Esophagus muscularis mucosa (tissue), 4 donors: ENCODE data around the gene PDLIM5. TPM values are rescaled to one million over a fixed set of nuclear protein-coding genes. Genes with fewer than 3 reads are reported as not detected.
A peak's percentile ranks its signal among the peaks of the same experiment; 100 is the strongest.

Experiments
- DNase-seq: peaks from one replicate; pipeline ENCODE4 v3.0.0-alpha.2; 2017; ENCODE audit errors: extremely low spot score
- H3K27ac ChIP-seq, 4 donors: fragments of 200-600 bp; sonication (generic); replicated peaks in 1 of 4; 1 replicate in 3 of 4; 2 replicates in 1 of 4; pipeline ENCODE4 v1.5.1; 2016 to 2019; ENCODE audit warnings: mild to moderate bottlenecking in 1 of 4
- H3K27me3 ChIP-seq, 4 donors: fragments of 200-600 bp; sonication (generic); one replicate each; pipeline versions ENCODE4 v1.5.1 to v1.6.0; 2016 to 2019
- H3K36me3 ChIP-seq, 4 donors: fragments of 200-600 bp; sonication (generic); one replicate each; pipeline ENCODE4 v1.5.1; 2016 to 2019
- H3K4me1 ChIP-seq, 4 donors: fragments of 200-600 bp; sonication (generic); one replicate each; pipeline ENCODE4 v1.5.1; 2016 to 2019
- H3K4me3 ChIP-seq, 4 donors: fragments of 200-600 bp; sonication (generic); 1 replicate in 2 of 4; 2 replicates in 2 of 4; pipeline ENCODE4 v1.5.1; 2016 to 2019; ENCODE audit warnings: mild to moderate bottlenecking in 4 of 4, moderate library complexity in 1 of 4
- H3K9me3 ChIP-seq, 4 donors: fragments of 200-600 bp; sonication (generic); 1 replicate in 3 of 4; 2 replicates in 1 of 4; pipeline ENCODE4 v1.5.1; 2016 to 2019
- EP300 ChIP-seq: sonication (generic); formaldehyde crosslinking; IDR thresholded peaks from one replicate; pipeline ENCODE4 v1.6.1; 2017; ENCODE audit warnings: antibody characterized with exemption
- POLR2A ChIP-seq: fragments of 450-650 bp; IDR thresholded peaks from one replicate; pipeline ENCODE4 v1.6.1; 2017; ENCODE audit warnings: antibody characterized with exemption, moderate library complexity, mild to moderate bottlenecking, low read depth
- POLR2AphosphoS5 ChIP-seq, 2 donors: sonication (generic); formaldehyde crosslinking; IDR thresholded peaks; one replicate each; pipeline ENCODE4 v1.6.1; 2017; ENCODE audit warnings: antibody characterized with exemption in 2 of 2
- WGBS: methylation state at CpG from one replicate; pipeline ENCODE4 v1.1.5; 2018; 5-methylcytosine and 5-hydroxymethylcytosine counted together
- intact Hi-C: fragments of 100-400 bp; cut with DNase I; formaldehyde crosslinking; loops from one replicate; pipeline ENCODE4 v1.15.1; 2023
- total RNA-seq, 4 donors: library from RNA; depleted of rRNA; stranded (reverse); fragments of >200 nt; gene quantifications; one replicate each; pipeline versions ENCODE4 v1.1.0 to v1.2.1, GENCODE V29; 2016
- TF ChIP-seq, protein P1 (sequence below), 3 experiments: fragments of 200-600 bp in 2 of 3; fragments of 450-650 bp in 1 of 3; sonication (generic) in 2 of 3; IDR thresholded peaks; one replicate each; pipeline ENCODE4 v1.5.1; 2017 to 2019; ENCODE audit warnings: antibody characterized with exemption in 3 of 3, mild to moderate bottlenecking in 2 of 3, moderate library complexity in 1 of 3

The PDLIM5 gene
- total RNA-seq, 4 donors from 2014 or later, result 138 to 160 (median 146) TPM

DNA sequence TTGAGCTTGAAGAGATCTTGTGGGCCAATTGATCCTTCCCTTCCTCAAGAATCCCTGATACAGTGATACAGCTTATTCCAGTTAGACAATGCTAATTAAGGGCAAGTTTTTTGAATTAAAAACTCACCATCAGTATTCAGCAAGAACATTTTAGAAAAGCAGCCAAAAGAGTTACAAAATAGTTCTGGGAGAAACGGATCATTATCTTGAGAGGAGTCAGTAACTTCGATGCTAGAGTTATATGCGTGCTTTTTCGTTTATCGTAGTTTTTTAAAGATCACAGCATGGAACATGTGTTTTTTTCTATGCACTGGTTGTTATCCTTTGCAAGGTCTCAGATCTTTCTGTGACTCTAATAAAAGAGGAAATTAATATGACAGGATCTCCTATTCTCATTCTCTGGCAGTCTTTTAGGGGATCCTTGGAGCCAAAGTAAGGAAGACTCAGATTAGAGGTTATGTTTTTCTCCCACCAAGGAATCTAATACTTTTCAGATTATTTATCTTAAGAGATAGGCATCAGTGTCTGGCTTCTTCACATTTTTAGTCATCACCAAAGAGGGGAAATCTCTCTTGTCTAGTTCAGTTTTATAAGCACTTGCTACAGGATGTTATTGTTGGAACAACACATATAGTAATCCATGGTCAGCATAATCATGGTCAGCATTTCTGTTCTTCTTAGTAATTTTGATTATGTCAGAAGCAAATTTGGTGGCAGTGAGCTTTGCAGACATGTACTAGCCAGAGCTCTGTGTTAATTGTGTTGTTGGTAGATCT is 109.7 kb downstream of the PDLIM5 start:
- no peaks in the 10 kb centered on the region for H3K36me3 ChIP-seq
- peak overlapping the region in 3 of 4 donors; percentile 17 to 38 (median 28) for H3K27ac ChIP-seq
- no peak for DNase-seq
- peaks cover 50 to 62% (median 57%) of the 10 kb centered on the region in 4 donors for H3K4me1 ChIP-seq
- no peaks in the 10 kb centered on the region for H3K9me3 ChIP-seq
- WGBS, result 65% methylated on average over 5 of the region's 5 CpGs
- TF ChIP-seq POLR2AphosphoS5 (IDR thresholded peaks at IDR 0.05) (no peak), EP300 (no peak), POLR2A (no peak)
- TF ChIP-seq, protein P1, sequence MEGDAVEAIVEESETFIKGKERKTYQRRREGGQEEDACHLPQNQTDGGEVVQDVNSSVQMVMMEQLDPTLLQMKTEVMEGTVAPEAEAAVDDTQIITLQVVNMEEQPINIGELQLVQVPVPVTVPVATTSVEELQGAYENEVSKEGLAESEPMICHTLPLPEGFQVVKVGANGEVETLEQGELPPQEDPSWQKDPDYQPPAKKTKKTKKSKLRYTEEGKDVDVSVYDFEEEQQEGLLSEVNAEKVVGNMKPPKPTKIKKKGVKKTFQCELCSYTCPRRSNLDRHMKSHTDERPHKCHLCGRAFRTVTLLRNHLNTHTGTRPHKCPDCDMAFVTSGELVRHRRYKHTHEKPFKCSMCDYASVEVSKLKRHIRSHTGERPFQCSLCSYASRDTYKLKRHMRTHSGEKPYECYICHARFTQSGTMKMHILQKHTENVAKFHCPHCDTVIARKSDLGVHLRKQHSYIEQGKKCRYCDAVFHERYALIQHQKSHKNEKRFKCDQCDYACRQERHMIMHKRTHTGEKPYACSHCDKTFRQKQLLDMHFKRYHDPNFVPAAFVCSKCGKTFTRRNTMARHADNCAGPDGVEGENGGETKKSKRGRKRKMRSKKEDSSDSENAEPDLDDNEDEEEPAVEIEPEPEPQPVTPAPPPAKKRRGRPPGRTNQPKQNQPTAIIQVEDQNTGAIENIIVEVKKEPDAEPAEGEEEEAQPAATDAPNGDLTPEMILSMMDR (IDR thresholded peaks at IDR 0.05), result no peak
- intact Hi-C loops, result no loop called here
- H3K27me3 ChIP-seq, result no peaks in the 10 kb centered on the region
- H3K4me3 ChIP-seq, result no peak overlapping the region

GRCh38 chr4:94562285-94562684 is 110.5 kb downstream of the PDLIM5 start:
- DNase-seq, result no peak
- Histone ChIP-seq H3K4me1 (peaks cover 50 to 63% (median 57%) of the 10 kb centered on the region in 4 donors), H3K4me3 (no peak overlapping the region), H3K9me3 (no peaks in the 10 kb centered on the region), H3K36me3 (no peaks in the 10 kb centered on the region), H3K27me3 (no peaks in the 10 kb centered on the region), H3K27ac (no peak overlapping the region)
- 80% methylated on average over 1 of the region's 1 CpG for WGBS
- TF ChIP-seq POLR2A (no peak), POLR2AphosphoS5 (IDR thresholded peaks at IDR 0.05) (no peak), EP300 (no peak)
- TF ChIP-seq, protein P1 (IDR thresholded peaks at IDR 0.05), result no peak
- intact Hi-C loops, result no loop called here

GRCh38 chr4:94564252-94564651 is 112.5 kb downstream of the PDLIM5 start:
- no peak for DNase-seq
- no peaks in the 10 kb centered on the region for H3K27me3 ChIP-seq
- TF ChIP-seq POLR2AphosphoS5 (IDR thresholded peaks at IDR 0.05) (no peak), EP300 (no peak), POLR2A (no peak)
- TF ChIP-seq, protein P1 (IDR thresholded peaks at IDR 0.05), result no peak
- H3K27ac ChIP-seq, result no peak overlapping the region
- intact Hi-C loops, result no loop called here
- no peaks in the 10 kb centered on the region for H3K9me3 ChIP-seq
- WGBS, result 87% methylated on average over 2 of the region's 2 CpGs
- no peak overlapping the region for H3K4me3 ChIP-seq
- H3K36me3 ChIP-seq, result no peaks in the 10 kb centered on the region
- peaks cover 57 to 68% (median 63%) of the 10 kb centered on the region in 4 donors for H3K4me1 ChIP-seq

- Histone ChIP-seq H3K4me3 (no peak overlapping the region), H3K4me1 (peaks cover 48 to 64% (median 52%) of the 10 kb centered on the region in 4 donors), H3K27me3 (no peaks in the 10 kb centered on the region), H3K36me3 (no peaks in the 10 kb centered on the region), H3K27ac (no peak overlapping the region), H3K9me3 (no peaks in the 10 kb centered on the region)
- no peak for DNase-seq
- TF ChIP-seq, protein P1 (IDR thresholded peaks at IDR 0.05), result no peak
- no peak for TF ChIP-seq POLR2AphosphoS5 (IDR thresholded peaks at IDR 0.05)
- WGBS, result 70% methylated on average over 4 of the region's 4 CpGs
- intact Hi-C loops, result no loop called here
Measured at GRCh38 chr4:94566420-94566819, 114.7 kb downstream of the PDLIM5 start.

- no peak for DNase-seq
- Histone ChIP-seq H3K4me3 (no peak overlapping the region), H3K4me1 (peaks cover 46 to 65% (median 47%) of the 10 kb centered on the region in 4 donors), H3K27ac (no peak overlapping the region), H3K9me3 (no peaks in the 10 kb centered on the region), H3K27me3 (no peaks in the 10 kb centered on the region), H3K36me3 (no peaks in the 10 kb centered on the region)
- TF ChIP-seq POLR2A (no peak), EP300 (no peak), POLR2AphosphoS5 (IDR thresholded peaks at IDR 0.05) (no peak)
- TF ChIP-seq, protein P1 (IDR thresholded peaks at IDR 0.05), result no peak
- WGBS, result 49% methylated on average over 5 of the region's 5 CpGs
- intact Hi-C loops, result no loop called here
Measured at GRCh38 chr4:94567811-94568210, 116.1 kb downstream of the PDLIM5 start.
